A549 (cell line): ENCODE measurements around the gene BIRC7. TPM values are rescaled to one million over a fixed set of nuclear protein-coding genes. Genes with fewer than 3 reads are reported as not detected.

Experiments
- ATAC-seq, 2 experiments: fragments of 200-7000 bp in 1 of 2; fragments of >200 bp in 1 of 2; cut with Nextera tagmentation in 1 of 2; cut with Tn5 transposase in 1 of 2; 3 replicates each; pipeline versions ENCODE4 v1.8.0 to v1.9.1; 2018 to 2020; ENCODE audit warnings: mild to moderate bottlenecking in 1 of 2, moderate library complexity in 1 of 2
- CTCF ChIA-PET: fragments of 300-600 bp; sonication (Branson Sonifier 250); formaldehyde crosslinking; extraction: SDS; loops from one replicate; lab custom pipeline; 2021; ENCODE audit warnings: antibody characterized with exemption, inconsistent platforms; lab: Yijun Ruan, JAX
- POLR2A ChIA-PET: fragments of 350-600 bp; formaldehyde crosslinking; extraction: SDS; loops from one replicate; lab custom pipeline; 2021; ENCODE audit warnings: antibody characterized with exemption, inconsistent platforms; lab: Yijun Ruan, JAX
- DNase-seq, 2 experiments: peaks; one replicate each; pipeline versions ENCODE4 v3.0.0 to v3.0.0-alpha.2; 2011 to 2016; ENCODE audit warnings: low read depth in 1 of 2, low spot score in 1 of 2
- FAIRE-seq: peaks from 2 replicates; lab custom pipeline; 2011; peaks lifted over from hg19 to GRCh38; lab: Jason Lieb, UNC
- H3K27ac ChIP-seq, 2 experiments: fragments of >200 bp; sonication (Bioruptor Twin); formaldehyde crosslinking; 3 replicates each; pipeline ENCODE4 v1.5.1; 2016 to 2017
- H3K4me1 ChIP-seq: fragments of >200 bp; sonication (Bioruptor Twin); formaldehyde crosslinking; 3 replicates; pipeline ENCODE4 v1.6.1; 2016
- H3K4me2 ChIP-seq: fragments of >200 bp; sonication (Bioruptor Twin); formaldehyde crosslinking; 3 replicates; pipeline ENCODE4 v1.6.1; 2016
- H3K4me3 ChIP-seq: fragments of >200 bp; sonication (Bioruptor Twin); formaldehyde crosslinking; 3 replicates; pipeline ENCODE4 v1.5.1; 2016
- H3K9me3 ChIP-seq: fragments of >200 bp; sonication (Bioruptor Twin); formaldehyde crosslinking; 3 replicates; pipeline ENCODE4 v1.6.1; 2016
- BHLHE40 ChIP-seq: IDR thresholded peaks from 2 replicates; pipeline ENCODE4 v1.6.1; 2012; ENCODE audit warnings: low read depth, low read length, inconsistent platforms
- CBX2 ChIP-seq: fragments of 200-600 bp; sonication (generic); IDR thresholded peaks from 2 replicates; pipeline ENCODE4 v1.6.1; 2016; ENCODE audit warnings: low read depth, mild to moderate bottlenecking, borderline replicate concordance
- CEBPB ChIP-seq, 2 experiments: fragments of >200 bp in 1 of 2; sonication (Bioruptor Twin) in 1 of 2; formaldehyde crosslinking in 1 of 2; IDR thresholded peaks; 2 replicates each; pipeline ENCODE4 v1.6.1; 2012 to 2016
- CHD4 ChIP-seq: fragments of 200-600 bp; sonication (generic); IDR thresholded peaks from 2 replicates; pipeline ENCODE4 v1.6.1; 2016; ENCODE audit warnings: antibody characterized with exemption, mild to moderate bottlenecking, borderline replicate concordance
- E2F6 ChIP-seq: IDR thresholded peaks from 2 replicates; pipeline ENCODE4 v1.6.1; 2012; ENCODE audit warnings: low read depth, borderline replicate concordance
- ELK1 ChIP-seq: fragments of 150-350 bp; IDR thresholded peaks from 2 replicates; pipeline ENCODE4 v1.6.1; 2014; ENCODE audit warnings: low read depth, mild to moderate bottlenecking, low read length
- FOSL2 ChIP-seq, 2 experiments: fragments of 450-650 bp in 1 of 2; fragments of >200 bp in 1 of 2; sonication (Bioruptor Twin) in 1 of 2; formaldehyde crosslinking; IDR thresholded peaks; 2 replicates each; pipeline versions ENCODE4 v1.5.0 to v1.6.1; 2016 to 2020; ENCODE audit warnings: mild to moderate bottlenecking in 1 of 2, moderate library complexity in 1 of 2
- HMGXB4 ChIP-seq: fragments of 250-450 bp; sonication (Bioruptor Pico); IDR thresholded peaks from 2 replicates; pipeline ENCODE4 v1.5.0; 2021; ENCODE audit warnings: mild to moderate bottlenecking, moderate library complexity, borderline replicate concordance
- KDM5A ChIP-seq: fragments of 200-600 bp; sonication (generic); IDR thresholded peaks from 2 replicates; pipeline ENCODE4 v1.6.1; 2016; ENCODE audit warnings: antibody characterized with exemption, mild to moderate bottlenecking
- MAFK ChIP-seq: fragments of 450-650 bp; IDR thresholded peaks from 2 replicates; pipeline ENCODE4 v1.6.1; 2014; ENCODE audit not compliant: partially characterized antibody
- MAX ChIP-seq: IDR thresholded peaks from 2 replicates; pipeline ENCODE4 v1.6.1; 2012
- NFE2L2 ChIP-seq: fragments of 150-350 bp; conservative IDR thresholded peaks from 2 replicates; pipeline ENCODE4 v1.6.1; 2014; ENCODE audit warnings: low read length
- PBX3 ChIP-seq: IDR thresholded peaks from 2 replicates; pipeline ENCODE4 v1.6.1; 2012
- POLR2A ChIP-seq: IDR thresholded peaks from 2 replicates; pipeline ENCODE4 v1.6.1; 2012; ENCODE audit warnings: mild to moderate bottlenecking, low read length
- POLR2AphosphoS2 ChIP-seq: conservative IDR thresholded peaks from 2 replicates; pipeline ENCODE4 v1.6.1; 2012; ENCODE audit warnings: low read length, improper control_type of control experiment, inconsistent platforms
- RARB ChIP-seq: fragments of 250-450 bp; sonication (Bioruptor Pico); IDR thresholded peaks from 2 replicates; pipeline ENCODE4 v1.8.0; 2021; ENCODE audit warnings: mild to moderate bottlenecking, moderate library complexity
- RCOR1 ChIP-seq: fragments of 150-350 bp; IDR thresholded peaks from 2 replicates; pipeline ENCODE4 v1.6.1; 2014; ENCODE audit warnings: antibody characterized with exemption, low read length, low read depth
- SREBF2 ChIP-seq: fragments of 450-650 bp; IDR thresholded peaks from 2 replicates; pipeline ENCODE4 v1.6.1; 2014; ENCODE audit warnings: mild to moderate bottlenecking, moderate library complexity
- USF2 ChIP-seq: fragments of 450-650 bp; IDR thresholded peaks from 2 replicates; pipeline ENCODE4 v1.6.1; 2014; ENCODE audit warnings: antibody characterized with exemption
- whole genome bisulfite sequencing: methylation state at CpG from one replicate; pipeline ENCODE4 v1.1.6; 2017; ENCODE audit errors: missing lambda C conversion rate; 5-methylcytosine and 5-hydroxymethylcytosine counted together
- polyA plus RNA-seq, 4 experiments: library from polyadenylated mRNA; depleted of rRNA in 3 of 4; stranded (reverse); fragments of >200 nt; fragmentation: RNase III in 1 of 4; extraction: RNeasy Plus Mini Kit Qiagen cat#74134 plus additional on column Dnase treatment in 1 of 4; gene quantifications; 2 replicates in 3 of 4; 3 replicates in 1 of 4; pipeline ENCODE4 v1.2.3, GENCODE V29; 2011 to 2017

BIRC7 gene
- polyA plus RNA-seq, 2 of the 4 experiments (the other 2 are of a cell fraction) = 0.63 to 4.9 TPM

- H3K27ac ChIP-seq = no peak overlapping the region
- 79% methylated on average over 5 of the region's 5 CpGs for WGBS
- POLR2A ChIA-PET = no interaction called here
Observed at GRCh38 chr20:63212393-63212730, 23.3 kb upstream of the BIRC7 start.

GRCh38 chr20:63212792-63213191, 22.9 kb upstream of the BIRC7 start:
- CTCF ChIA-PET = interaction anchor here (1.0 to 6.4 kb wide), 11 partner anchors 8 to 283 kb away, joined by 3 to 60 read pairs (median 5); no protein-coding TSS in a partner anchor
- H3K9me3 ChIP-seq = no peaks in the 10 kb centered on the region
- ATAC-seq = no peak
- peak overlapping the region; percentile 22; the same call in 2 of the 3 replicates for H3K4me2 ChIP-seq
- peaks cover 49% of the 10 kb centered on the region for H3K4me1 ChIP-seq
- TF ChIP-seq RARB (CRISPR knock-in tag) (no peak), CEBPB (IDR thresholded peaks at IDR 0.05) (no peak), POLR2A (no peak), USF2 (no peak), PBX3 (no peak), ELK1 (no peak)
- TF ChIP-seq, all 56 proteins: peak for 0
- POLR2A ChIA-PET = no interaction called here
- WGBS = 81% methylated on average over 5 of the region's 5 CpGs
- FAIRE-seq (no peak), DNase-seq (no peak)
- no peak overlapping the region for H3K4me3 ChIP-seq
- no peak overlapping the region for H3K27ac ChIP-seq

More at GRCh38 chr20:63212393-63212730, 23.3 kb upstream of the BIRC7 start:
- Histone ChIP-seq H3K4me1 (peaks cover 49% of the 10 kb centered on the region), H3K9me3 (no peaks in the 10 kb centered on the region), H3K4me2 (peak overlapping the region; percentile 22; the same call in 2 of the 3 replicates), H3K4me3 (no peak overlapping the region)
- DNase-seq (no peak), ATAC-seq (no peak), FAIRE-seq (no peak)
- CTCF ChIA-PET = interaction anchor here (1.0 to 6.4 kb wide), 10 partner anchors 8 to 283 kb away, joined by 3 to 60 read pairs (median 4); no protein-coding TSS in a partner anchor
- TF ChIP-seq CHD4 = no peak
- TF ChIP-seq SREBF2 = no peak
- no peak for TF ChIP-seq E2F6
- no peak for TF ChIP-seq FOSL2 (IDR thresholded peaks at IDR 0.05)
- TF ChIP-seq FOSL2 (CRISPR knock-in tag; IDR thresholded peaks at IDR 0.05) = no peak
- no peak for TF ChIP-seq POLR2AphosphoS2
- TF ChIP-seq NFE2L2 = no peak
- TF ChIP-seq CBX2 = no peak
- TF ChIP-seq KDM5A = no peak

GRCh38 chr20:63214514-63214913, 21.2 kb upstream of the BIRC7 start:
- Histone ChIP-seq H3K27ac (peak overlapping the region; percentile 96 to 97; a peak in 4 of 6 replicates), H3K4me3 (peak overlapping the region; percentile 95), H3K9me3 (no peaks in the 10 kb centered on the region), H3K4me2 (peak overlapping the region; percentile 92), H3K4me1 (peaks cover 46% of the 10 kb centered on the region)
- CTCF ChIA-PET = interaction anchor here (0.7 to 7.8 kb wide), 18 partner anchors 9 to 205 kb away, joined by 3 to 69 read pairs (median 7); partner anchors contain the start of gene BIRC7
- ATAC-seq (no peak), FAIRE-seq (no peak), DNase-seq (no peak)
- WGBS = 81% methylated on average over 6 of the region's 6 CpGs
- TF ChIP-seq FOSL2 (IDR thresholded peaks at IDR 0.05) (no peak), FOSL2 (CRISPR knock-in tag; IDR thresholded peaks at IDR 0.05) (no peak), MAFK (no peak), MAX (no peak), CBX2 (no peak), RCOR1 (no peak), HMGXB4 (CRISPR knock-in tag) (no peak), BHLHE40 (no peak)
- POLR2A ChIA-PET = interaction anchor here (0.9 to 1.5 kb wide), 2 partner anchors 10 to 11 kb away, joined by 3 to 4 read pairs; no protein-coding TSS in a partner anchor
